LNCAP (cell line): ENCODE measurements around the gene AMBRA1.
A peak's percentile ranks its signal among the peaks of the same experiment; 100 is the strongest.

ENCODE experiments used
- TF ChIP-seq, protein P1 (sequence below): fragments of 450-650 bp; IDR thresholded peaks from 2 replicates; pipeline ENCODE4 v1.5.1; 2017; ENCODE audit warnings: mild to moderate bottlenecking

The AMBRA1 gene

DNA sequence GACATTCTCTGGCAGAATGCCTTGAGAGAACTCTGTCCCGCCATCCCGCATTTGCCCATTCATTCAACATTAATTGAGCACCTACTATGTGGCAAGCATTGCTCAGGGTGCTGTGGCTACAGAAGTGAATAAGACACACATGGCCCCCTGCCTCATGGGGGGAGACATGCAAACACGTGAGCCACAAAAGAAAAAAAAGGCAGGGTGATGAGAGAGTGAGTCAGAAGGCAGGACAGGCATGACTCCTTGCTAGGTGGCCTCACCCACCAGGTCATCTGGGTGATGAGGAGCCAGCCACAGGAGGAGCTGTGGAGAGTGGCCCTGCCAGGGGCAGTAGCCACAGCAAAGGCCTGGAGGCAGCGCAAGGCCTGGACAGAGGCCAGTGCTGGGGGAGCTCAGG, 207.1 kb downstream of the AMBRA1 start:
- TF ChIP-seq, protein P1, sequence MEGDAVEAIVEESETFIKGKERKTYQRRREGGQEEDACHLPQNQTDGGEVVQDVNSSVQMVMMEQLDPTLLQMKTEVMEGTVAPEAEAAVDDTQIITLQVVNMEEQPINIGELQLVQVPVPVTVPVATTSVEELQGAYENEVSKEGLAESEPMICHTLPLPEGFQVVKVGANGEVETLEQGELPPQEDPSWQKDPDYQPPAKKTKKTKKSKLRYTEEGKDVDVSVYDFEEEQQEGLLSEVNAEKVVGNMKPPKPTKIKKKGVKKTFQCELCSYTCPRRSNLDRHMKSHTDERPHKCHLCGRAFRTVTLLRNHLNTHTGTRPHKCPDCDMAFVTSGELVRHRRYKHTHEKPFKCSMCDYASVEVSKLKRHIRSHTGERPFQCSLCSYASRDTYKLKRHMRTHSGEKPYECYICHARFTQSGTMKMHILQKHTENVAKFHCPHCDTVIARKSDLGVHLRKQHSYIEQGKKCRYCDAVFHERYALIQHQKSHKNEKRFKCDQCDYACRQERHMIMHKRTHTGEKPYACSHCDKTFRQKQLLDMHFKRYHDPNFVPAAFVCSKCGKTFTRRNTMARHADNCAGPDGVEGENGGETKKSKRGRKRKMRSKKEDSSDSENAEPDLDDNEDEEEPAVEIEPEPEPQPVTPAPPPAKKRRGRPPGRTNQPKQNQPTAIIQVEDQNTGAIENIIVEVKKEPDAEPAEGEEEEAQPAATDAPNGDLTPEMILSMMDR = no peak

DNA sequence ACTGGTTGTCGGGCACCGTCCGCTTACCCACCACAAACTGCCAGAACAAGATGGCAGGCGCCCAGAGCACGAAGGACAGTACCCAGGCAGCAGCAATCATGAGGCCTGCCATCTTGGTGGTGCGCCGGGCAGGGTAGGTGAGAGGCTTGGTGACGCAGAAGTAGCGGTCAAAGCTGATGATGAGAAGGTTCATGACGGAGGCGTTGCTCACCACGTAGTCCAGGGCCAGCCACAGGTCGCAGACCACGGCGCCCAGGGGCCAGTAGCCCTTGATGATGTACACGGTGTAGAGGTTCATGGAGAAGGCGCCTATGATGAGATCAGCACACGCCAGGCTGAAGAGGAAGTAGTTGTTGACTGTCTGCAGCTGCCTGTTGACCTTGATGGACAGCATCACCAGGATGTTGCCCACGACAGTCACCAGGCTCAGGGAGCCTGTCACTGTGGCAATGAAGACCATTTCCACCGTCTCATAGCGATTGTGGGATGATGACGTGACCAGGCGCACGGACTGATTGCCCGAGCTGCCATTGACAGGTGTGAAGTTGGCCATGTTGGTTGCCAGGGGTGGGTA, 207.7 kb downstream of the AMBRA1 start:
- TF ChIP-seq, protein P1 = no peak

DNA sequence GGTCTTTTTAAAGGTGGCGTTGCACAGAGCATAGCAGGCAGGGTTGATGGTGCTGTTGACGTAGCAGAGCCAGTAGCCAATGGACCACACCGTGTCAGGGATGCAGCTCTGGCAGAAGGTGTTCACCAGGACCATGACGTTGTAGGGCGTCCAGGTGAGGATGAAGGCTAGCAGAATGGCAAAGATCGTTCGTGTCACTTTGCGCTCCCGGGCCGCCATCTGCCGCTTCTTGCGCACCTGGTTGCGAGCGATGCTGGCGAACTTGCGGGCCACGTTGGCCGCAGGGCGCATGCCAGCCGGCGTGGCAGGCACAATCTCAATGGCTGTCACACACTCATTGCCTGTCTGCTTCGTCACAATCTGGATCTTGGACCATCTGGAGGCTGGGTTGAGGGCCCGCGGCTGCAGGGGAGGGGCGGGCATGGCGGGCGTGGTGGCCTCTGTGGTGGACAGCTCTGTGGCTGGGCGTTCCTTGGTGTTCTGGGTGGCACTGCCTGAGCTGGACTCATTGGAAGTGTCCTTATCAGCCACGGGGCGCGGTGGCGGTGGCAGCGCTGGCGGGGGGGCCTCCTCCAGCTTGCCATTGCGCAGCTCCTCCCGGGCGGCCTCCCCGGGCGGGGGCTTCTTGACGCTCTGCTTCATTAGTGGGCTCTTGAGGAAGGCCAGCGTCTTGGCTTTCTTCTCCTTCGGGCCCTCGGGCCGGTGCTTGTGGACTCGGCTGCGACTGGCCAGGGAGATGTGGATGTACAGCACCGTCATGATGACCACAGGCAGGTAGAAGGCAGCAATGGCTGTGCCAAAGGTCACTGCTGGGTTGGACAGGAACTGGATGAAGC, 208.4 kb downstream of the AMBRA1 start:
- TF ChIP-seq, protein P1 = no peak

DNA sequence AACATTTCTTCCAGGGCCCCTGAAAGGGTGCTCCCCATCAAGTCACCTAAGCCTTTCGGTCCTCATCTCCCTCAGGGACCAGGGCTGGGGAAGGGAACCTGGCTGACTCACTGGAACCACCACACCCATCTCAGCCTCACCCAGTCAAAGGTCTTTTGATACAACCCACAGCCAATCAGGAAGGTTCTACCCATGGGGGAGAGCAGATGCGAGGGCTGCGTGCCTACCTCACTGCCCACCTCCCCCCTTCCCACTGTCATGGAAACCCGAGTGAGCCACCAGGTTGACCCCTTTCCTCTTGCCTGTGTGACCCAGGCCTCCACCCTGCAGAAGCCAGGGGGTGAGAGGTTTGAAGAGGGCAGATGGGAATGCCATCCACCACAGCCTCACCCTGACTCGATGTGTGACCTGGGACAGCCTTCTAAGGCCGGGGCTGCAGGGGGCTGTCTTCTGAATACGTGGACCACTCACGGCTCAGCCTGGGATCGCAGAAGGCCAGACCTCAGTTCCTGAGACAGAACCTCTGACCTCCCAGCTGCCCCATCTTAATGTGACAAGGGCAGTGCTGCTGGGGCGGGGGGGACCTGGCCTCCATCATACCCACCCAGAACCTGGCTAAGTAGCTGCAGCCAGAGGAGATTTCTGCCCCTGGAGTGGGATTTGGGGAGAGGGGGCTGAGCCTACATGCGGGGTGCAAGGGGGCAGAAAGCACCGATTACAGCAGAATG, 209.7 kb downstream of the AMBRA1 start:
- TF ChIP-seq, protein P1 = no peak

DNA sequence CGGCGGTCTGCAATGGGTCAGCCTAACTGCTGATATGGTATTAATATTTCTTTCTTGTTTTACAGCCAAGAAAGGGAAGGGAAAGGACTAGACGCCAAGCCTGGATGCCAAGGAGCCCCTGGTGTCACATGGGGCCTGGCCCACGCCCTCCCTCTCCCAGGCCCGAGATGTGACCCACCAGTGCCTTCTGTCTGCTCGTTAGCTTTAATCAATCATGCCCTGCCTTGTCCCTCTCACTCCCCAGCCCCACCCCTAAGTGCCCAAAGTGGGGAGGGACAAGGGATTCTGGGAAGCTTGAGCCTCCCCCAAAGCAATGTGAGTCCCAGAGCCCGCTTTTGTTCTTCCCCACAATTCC, 210.4 kb downstream of the AMBRA1 start:
- TF ChIP-seq, protein P1 = peak; percentile 24; the same call in 1 of the 2 replicates

DNA sequence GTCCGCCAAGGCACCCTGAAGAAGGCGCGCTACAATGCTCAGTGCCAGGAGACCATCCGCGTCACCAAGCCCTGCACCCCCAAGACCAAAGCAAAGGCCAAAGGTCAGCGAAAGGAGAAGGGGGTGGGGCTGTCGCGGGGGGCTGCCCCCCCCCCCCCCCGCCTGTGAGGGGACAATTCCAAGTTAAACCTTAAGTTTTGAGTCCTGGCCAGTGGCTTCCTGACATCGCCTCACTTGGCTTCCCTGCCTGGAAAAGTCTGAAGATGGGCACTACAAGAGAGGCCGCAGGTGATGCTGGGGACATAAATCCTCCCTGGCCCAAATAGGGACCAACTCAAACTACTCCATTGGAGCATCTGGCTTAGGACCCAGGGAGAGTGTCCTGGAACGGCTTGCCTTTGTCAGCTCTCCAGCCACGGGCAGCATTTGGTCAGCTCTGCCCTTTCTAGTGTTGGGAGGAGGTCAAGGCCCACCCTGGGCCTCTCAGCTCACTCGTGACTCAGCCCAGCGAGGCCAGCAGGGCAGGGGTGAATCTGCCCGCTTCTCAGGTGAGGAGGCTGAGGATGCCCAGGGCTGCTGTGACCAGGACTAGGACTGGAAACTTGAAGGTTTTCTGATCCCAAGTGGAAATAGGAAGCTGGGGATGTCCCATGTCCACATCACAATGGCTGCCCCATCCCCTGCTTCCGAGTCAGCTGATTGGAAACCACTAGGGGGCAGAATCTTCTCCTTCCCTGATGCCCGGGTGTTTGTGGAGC, 211.0 kb downstream of the AMBRA1 start:
- TF ChIP-seq, protein P1 = peak; percentile 74
